C4-2B (cell line): Measurements from ENCODE around the gene OR2C1.

Source experiments
- H3K27ac ChIP-seq: fragments of 450-650 bp; 2 replicates; pipeline ENCODE4 v1.5.1; 2017
- CTCF ChIP-seq: fragments of 450-650 bp; conservative IDR thresholded peaks from 2 replicates; pipeline ENCODE4 v1.5.1; 2017; ENCODE audit warnings: mild to moderate bottlenecking
- ZFX ChIP-seq: fragments of 450-650 bp; IDR thresholded peaks from 2 replicates; pipeline ENCODE4 v1.6.1; 2017

OR2C1 gene

GRCh38 chr16:3355589-3355988 lies at the start of gene OR2C1:
Gene OR2C1 (plus strand): TSS chr16:3355889. CDS start chr16:3355941, 52 bp downstream.
- H3K27ac ChIP-seq, result no peak within 1 kb of the TSS
- TF ChIP-seq CTCF, result no peak

GRCh38 chr16:3306078-3306477 lies 49.6 kb upstream of the OR2C1 start:
- H3K27ac ChIP-seq, result peak overlapping the region; percentile 84
- no peak for TF ChIP-seq CTCF
- TF ChIP-seq ZFX, result no peak

- TF ChIP-seq CTCF (no peak), ZFX (no peak)
- no peak overlapping the region for H3K27ac ChIP-seq
Measured at GRCh38 chr16:3311496-3311895, 44.2 kb upstream of the OR2C1 start.

GRCh38 chr16:3317315-3317999 lies 38.2 kb upstream of the OR2C1 start:
- TF ChIP-seq ZFX, result no peak
- TF ChIP-seq CTCF, result no peak
- no peak overlapping the region for H3K27ac ChIP-seq

- no peak overlapping the region for H3K27ac ChIP-seq
- TF ChIP-seq CTCF, result no peak
- no peak for TF ChIP-seq ZFX
Measured at GRCh38 chr16:3321816-3322215, 33.9 kb upstream of the OR2C1 start.

- no peak for TF ChIP-seq CTCF
- no peak overlapping the region for H3K27ac ChIP-seq
Measured at GRCh38 chr16:3327514-3327913, 28.2 kb upstream of the OR2C1 start.

GRCh38 chr16:3328104-3328503 lies 27.6 kb upstream of the OR2C1 start:
- no peak for TF ChIP-seq ZFX
- TF ChIP-seq CTCF, result no peak
- no peak overlapping the region for H3K27ac ChIP-seq
